Pulmonary artery endothelial cell (primary cell): ENCODE data around the gene SLC22A12. TPM values are rescaled to one million over a fixed set of nuclear protein-coding genes. Genes with fewer than 3 reads are reported as not detected.

Experiments
- DNase-seq: peaks from one replicate; pipeline ENCODE4 v3.0.0-alpha.2; 2011; ENCODE audit warnings: low read depth, low spot score
- total RNA-seq: library from RNA; depleted of rRNA; stranded (reverse); fragments of >200 nt; gene quantifications from 2 replicates; pipeline ENCODE4 v1.2.3, GENCODE V29; 2014

Gene SLC22A12
- total RNA-seq, 1 donor from 2014 or later = not detected

DNA sequence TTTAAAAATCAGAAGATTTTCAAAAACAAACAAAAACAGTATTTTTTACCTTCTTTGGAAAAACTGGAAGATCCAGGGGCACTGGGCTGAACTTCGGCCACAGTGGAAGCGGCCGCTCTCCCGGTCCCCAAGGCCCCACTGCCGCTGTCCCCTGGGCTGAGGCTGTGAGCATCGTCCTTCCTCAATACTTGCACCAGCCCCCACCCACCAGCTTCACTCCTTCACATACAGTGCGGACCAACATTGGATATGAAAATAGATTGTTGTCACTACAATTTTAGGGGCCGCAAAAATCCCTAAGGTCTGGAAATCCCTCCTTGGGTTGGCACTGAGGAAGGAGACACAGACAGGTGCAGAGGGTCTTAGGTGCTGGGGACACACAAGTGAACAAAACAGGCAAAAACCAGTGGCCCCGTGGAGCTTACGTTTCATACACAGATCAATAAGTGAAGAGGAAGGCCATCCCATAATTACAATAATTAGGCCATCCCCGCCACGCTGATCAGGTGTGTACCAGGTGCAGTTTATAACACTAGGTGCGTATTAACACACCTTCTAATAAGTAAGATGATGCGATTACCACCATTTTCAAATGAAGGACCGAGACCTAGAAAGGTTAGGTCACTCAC, 28.2 kb upstream of the SLC22A12 start:
- DNase-seq = no peak

DNA sequence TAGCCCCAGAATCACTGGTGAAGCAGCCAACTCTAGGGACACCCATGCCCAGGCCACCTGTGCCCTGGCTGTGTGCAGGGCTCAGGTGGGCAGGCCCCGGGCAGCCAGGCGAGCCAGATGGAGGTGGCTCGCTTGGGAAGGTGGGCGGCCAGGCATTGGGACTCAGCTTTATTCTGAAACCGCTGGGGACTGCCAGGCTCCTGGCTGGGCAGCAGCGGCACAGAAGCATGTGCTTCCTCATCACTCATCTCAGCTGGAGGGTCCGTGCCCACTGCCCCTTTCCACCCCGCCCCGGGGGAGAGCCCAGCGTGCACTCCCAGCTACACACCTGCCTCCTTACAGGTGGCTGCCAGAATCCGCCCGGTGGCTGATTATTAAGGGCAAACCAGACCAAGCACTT, 27.1 kb upstream of the SLC22A12 start:
- no peak for DNase-seq

DNA sequence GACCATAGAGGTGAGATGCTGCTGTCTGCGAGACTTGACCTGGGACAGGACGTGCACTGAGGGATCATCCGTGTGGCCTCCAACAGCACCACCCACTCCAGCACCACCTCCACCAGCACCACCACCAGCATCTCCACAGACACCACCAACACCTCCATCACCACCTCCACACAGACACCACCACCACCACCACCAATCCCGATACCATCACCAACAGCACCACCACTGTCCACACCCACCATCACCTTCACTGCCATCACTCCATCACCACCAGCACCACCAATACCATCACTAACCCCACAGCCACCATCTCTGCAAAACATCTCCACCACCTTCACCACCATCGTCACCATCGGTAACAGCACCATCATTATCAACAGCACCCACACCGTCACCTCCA, 26.6 kb upstream of the SLC22A12 start:
- no peak for DNase-seq

DNA sequence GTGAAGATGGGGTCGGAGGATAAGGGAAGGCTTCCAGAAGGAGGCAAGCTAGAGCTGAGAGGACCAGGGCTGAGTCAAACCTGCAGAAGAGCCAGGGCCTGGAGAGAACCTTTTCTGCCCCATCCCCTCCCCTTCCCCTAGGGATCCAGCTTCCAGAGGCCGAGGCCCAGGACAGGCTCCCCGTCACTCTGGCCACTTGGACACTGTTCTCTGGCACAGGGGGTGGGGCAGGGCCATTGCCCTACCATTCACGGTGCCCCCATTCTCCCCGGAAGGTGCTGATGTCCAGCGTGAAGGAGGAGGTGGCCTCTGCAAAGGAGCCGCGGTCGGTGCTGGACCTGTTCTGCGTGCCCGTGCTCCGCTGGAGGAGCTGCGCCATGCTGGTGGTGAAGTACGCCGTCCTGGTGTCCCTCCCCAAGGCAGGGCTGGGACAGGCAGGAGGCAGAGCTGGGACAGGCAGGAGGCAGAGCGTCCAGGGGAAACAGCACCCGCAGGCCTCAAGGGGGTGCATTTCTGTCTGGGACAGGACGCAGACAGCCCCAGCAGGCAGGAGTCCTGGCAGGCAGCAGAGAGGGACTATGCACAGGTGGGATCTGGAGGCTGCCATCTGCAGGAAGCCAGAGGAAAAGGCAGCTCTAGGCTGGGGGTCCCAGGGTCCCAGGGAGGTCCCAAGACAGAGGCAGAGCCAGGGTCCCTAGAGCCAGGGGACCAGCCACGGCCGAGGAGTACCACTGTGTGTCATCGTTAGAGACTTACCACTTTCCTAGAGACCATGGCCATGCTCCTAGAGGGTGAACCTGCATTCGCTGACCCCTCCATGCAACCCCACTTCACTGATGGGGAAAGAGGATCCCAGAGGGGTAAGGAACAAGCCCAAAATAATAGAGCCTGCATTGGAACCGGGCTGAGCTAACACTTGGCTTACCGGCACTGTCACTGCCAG, 25.8 kb upstream of the SLC22A12 start:
- no peak for DNase-seq

DNA sequence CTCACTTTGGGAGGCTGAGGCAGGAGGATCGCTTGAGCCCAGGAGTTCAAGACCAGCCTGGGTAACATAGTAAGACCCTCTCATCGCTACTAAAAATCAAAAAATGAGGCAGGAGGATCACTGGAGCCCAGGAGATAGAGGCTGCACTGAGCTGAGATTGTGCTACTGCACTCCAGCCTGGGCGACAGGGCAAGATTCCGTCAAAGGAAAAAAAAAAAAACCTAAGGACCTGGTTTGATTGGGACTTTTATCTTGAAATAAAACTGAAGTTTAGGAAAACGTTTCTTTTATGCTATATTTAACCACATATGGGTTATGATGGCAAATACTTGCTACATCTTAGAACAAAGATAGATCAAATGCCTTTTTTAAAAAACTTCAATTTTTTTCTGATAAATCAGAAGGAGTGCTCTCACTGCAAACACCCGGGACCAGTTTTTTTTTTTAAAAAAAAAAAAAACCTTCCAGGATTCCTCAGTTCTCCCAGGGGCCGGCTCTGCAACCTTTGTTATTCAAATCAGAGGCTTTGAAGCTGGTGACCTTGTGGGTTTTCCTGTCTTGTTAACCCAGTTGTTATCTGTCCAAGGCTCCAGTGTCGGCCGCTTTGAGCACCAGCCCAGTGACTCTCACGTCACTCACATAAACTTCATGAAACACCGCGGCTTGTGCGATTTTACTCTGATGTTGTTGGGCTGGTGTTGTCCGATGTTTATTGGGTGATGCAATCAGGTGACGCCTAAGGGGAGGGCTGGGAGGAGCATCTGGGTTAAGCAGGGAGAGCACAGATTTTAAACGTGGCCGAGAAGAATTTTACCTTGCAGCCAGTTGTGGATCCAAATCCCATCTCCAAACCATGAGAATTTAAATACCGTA, 24.7 kb upstream of the SLC22A12 start:
- no peak for DNase-seq

DNA sequence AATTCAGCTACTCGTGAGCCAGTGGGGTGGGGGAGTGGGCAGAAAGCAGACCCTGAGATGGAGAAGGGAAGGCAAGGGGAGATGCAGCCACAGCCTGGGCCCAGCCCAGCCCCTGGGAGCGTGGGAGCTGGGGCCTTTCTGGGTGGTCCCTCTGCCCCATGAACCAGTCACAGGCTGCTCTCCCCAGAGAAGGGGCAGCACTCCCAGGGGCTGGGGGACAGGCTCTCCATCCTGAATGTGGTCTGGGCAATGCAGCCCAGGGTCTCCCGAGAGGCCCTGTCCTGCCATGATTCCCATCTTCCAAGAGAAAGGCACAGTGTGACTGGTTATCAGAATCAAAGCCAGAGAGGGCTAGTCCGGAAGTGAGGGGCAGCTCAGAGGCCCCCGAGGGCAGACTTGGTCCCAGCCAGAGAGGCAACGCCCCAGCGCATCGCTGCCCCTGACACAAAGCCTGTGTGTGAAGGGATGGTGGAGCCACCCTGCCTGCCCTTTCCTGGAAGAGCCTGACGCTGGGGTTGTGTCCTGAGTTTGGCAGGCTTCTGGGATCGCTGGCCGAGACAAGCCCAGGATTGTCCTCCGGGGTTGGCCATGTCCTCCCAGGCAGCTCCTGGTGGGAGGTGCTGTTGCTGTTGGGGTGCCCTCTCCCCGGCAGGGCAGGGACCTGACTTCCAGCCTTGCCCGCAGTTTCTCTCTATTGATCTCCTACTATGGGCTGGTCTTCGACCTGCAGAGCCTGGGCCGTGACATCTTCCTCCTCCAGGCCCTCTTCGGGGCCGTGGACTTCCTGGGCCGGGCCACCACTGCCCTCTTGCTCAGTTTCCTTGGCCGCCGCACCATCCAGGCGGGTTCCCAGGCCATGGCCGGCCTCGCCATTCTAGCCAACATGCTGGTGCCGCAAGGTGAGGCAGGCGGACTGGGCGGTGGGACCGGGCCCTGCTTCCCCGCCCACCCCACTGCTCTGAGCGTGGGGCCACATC, 23.8 kb upstream of the SLC22A12 start:
- no peak for DNase-seq

DNA sequence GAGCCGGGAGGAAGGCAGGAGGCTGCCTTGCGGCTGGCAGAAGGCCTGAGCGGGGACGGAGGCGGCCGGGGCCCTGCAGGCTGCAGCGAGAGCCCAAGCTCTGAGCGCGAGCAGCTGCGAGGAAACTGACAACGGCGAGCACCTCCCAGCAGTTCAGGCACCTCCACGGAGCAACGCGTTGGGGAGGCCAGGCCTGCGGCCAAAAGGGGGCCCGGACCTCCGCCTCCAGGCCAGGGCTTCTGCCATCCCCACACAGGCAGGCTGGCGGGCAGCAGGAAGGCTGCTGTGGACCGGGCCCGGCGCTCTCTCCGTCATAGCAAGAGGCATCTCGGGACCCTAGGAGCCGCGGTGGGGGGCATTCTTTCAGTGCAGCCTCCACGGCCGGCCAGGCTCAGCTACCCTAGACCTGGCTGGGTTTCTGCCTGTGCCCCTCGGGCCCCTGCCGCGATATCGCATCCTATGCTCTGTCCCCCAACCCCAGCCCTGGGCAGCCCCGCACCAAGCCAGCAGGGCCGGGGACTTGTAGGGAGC, 22.9 kb upstream of the SLC22A12 start:
- no peak for DNase-seq

DNA sequence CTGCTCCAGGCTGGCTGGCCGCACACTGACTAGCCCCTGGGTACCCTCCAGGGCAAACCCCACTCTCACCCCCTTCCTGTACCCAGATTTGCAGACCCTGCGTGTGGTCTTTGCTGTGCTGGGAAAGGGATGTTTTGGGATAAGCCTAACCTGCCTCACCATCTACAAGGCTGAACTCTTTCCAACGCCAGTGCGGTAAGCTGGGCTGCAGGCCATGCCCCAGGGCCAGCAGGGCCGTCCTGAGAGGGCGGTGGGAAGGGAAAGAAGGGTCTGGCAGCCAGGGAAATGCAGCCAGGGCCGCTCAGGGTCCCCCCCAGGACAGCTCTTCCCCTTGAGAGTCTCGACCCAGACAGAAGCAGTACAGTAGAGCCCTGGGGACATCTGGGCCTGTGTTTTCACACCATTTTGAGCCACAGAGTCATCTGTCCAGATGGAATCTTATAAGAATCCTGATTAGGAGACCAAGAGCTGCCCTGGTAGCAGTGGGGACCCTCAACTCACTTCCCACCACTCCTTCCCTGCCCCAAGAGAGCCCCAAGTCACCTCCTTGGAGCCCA, 22.4 kb upstream of the SLC22A12 start:
- no peak for DNase-seq

DNA sequence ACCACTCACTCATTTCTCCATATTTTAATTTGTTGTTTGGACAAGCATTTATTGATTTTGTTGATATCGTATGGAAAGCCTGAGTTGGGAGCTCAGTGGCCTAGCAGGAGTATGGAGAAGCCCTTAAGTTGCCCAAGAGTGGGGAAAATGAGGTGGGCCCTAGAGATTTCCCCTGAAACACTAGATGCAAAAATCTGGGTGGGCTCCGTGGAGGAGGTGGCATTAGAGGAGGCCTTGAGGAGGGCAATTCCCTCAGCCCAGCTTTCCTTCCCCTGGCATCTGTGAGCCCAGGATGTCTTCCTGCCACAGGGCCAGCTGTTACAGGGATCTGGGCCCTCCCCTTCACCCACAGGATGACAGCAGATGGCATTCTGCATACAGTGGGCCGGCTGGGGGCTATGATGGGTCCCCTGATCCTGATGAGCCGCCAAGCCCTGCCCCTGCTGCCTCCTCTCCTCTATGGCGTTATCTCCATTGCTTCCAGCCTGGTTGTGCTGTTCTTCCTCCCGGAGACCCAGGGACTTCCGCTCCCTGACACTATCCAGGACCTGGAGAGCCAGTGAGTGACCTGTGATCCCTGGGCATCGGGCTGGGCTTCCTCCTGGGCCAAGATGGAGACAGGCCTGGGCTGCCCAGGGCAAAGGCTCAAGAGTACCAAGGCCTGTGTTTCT, 21.6 kb upstream of the SLC22A12 start:
- DNase-seq = no peak

DNA sequence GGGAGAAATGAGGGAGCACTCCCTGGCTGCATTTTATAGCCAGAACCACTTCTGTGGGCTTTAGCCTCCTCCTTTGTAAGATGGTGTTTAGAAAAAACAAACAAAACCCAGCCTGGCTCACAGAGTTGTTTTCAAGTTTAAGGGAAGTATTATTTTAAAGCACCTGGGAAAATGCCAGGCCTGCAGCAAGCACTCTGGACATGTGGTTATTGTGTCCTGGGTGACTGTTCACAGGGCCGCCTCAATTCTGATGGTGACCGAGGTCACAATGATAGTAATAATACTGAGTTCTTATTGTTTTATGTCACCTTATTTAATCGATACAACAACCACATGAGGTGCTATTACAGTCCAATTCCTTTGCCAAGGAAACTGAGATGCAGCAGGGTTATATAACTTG, 20.7 kb upstream of the SLC22A12 start:
- DNase-seq = no peak

DNA sequence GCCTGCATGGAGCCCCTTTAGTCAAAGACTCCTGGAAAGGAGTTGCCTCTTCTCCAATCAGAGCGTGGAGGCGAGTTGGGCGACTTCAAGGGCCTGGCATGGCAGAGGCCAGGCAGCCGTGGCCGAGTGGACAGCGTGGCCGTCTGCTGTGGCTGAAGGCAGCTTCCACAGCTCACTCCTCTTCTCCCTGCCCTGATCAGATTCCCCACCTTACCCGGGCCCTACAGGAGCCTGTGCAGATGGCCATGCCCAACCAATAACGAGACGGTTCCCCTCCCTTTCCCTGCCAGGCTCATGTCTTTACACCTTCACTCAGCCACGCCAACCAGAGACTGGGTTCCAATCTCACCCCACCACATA, 20.0 kb upstream of the SLC22A12 start:
- DNase-seq = no peak

DNA sequence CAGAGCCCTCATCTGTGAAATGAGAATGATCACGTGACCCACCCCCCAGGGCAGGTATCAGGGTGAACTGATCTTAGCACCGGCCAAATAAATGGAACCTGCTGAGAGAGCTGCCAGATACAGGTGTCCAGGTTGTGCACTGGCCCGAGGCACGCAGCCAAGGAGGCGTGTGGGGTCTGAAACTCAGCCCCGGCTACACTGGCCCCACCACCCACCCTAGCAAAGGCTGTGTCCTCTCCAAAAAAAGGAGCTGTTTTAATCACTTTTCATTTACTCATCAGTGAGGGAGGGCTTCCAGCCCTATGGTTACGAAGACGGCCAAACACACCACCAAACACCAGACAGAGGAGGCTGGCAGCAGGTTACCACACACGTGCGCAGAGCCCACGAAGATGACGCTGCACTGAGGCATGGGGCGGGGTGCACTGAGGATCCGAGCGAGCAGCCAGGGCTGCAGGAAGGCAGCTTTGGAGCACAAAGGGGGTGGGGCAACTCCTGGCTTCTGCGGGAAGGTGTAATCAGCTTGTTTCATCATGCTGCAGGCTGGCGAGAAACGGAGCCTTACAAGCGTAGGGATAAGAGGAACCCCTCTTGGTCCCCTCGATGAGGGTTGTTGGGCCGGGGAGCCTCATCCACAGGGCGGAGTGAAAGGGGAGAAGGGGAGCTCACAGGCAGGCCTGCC, 19.5 kb upstream of the SLC22A12 start:
- no peak for DNase-seq

DNA sequence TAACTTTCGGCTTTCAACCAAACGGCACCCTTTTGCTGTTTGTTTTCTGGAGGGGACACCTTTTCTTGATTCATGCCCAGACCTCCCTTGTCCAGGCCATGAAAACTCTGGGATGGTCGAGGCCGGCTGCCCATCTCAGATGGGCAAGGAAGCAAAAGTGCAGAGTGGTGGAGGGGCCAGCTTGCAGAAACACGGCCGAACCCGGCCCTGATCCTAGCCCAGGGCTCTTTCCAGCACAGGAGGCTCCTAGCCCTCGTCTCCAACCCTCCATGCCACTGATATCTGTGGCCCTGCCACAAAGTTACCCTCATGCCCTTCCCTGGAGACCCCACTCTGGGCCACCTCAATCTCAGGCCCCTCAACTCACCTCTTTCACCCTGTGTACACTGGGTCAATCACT, 18.9 kb upstream of the SLC22A12 start:
- DNase-seq = no peak

DNA sequence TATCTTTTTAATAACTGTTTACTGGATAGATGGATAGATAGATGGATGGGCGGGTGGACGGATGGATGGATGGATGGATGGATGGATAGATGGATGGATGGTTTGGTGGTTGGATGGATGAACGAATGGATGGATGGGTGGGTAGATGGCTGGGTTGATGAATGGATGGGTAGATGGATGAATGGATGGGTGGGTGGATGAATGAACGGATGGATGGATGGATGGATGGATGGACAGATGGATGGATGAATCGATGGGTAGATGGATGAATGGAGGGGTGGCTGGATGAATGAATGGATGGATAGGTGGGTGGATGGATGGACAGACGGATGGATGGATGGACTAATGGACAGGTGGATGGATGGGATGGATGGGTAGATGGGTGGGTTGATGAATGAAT, 13.8 kb upstream of the SLC22A12 start:
- DNase-seq = no peak

DNA sequence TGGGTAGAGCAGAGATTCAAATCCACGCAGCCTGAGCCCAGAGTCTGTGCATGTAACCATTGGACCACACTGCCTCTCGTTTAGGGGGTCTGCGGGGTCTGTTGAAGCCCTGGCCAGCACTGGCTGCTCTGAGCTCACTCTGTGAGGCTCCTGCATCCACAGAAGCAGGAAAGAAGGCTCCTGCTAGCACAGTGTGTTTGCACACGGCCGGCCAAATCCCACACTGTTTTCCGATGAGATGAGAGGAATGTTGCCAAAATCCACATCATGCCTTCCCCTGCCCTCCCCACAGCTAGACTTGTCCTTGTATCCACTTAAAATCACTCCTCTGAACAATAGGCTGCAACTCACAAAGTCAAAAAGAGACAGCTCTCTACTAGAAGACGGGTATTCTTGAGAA, 10.6 kb upstream of the SLC22A12 start:
- DNase-seq = no peak

DNA sequence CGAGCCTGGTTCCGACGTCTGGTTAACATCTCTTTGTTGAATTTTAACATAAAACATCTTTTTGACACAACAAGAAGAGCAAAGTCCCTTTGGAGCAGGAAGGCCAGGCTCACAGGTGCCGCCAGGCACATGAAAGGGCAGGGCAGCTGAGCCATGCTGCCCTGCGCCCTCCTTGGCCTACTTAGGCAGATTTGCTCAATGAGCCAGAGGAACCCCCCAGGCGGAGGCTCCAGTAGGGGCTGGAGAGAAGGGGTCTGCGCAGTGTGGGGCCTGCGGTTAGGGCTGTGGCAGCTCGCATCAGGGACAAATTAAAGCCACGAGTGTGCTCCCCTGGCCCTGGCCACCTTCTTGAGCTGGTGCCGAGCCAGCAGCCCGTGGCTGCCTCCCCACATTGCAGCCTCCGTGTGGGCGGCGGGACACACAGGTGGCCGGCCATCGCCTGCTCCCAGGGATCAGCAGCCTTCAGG, 9.9 kb upstream of the SLC22A12 start:
- no peak for DNase-seq

DNA sequence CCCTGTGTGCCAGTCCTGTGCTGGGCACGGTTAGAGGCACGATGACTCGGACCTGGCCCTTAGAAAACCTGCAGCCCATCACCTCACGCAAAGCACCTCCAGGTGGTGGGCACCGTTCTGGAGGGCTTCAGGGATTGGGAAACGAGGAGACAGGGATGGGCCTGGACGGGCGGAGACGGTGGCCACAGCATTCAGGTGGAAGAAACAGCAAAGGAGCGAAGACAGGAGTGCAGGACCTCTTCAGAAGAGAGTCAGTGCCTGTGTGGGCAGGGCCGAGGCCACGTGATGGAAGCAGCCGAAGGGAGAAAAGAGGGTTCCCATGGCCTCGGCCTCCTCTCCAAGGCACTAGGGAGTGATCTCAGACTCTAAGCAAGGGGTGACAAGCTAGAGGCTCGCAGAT, 8.1 kb upstream of the SLC22A12 start:
- DNase-seq = no peak

DNA sequence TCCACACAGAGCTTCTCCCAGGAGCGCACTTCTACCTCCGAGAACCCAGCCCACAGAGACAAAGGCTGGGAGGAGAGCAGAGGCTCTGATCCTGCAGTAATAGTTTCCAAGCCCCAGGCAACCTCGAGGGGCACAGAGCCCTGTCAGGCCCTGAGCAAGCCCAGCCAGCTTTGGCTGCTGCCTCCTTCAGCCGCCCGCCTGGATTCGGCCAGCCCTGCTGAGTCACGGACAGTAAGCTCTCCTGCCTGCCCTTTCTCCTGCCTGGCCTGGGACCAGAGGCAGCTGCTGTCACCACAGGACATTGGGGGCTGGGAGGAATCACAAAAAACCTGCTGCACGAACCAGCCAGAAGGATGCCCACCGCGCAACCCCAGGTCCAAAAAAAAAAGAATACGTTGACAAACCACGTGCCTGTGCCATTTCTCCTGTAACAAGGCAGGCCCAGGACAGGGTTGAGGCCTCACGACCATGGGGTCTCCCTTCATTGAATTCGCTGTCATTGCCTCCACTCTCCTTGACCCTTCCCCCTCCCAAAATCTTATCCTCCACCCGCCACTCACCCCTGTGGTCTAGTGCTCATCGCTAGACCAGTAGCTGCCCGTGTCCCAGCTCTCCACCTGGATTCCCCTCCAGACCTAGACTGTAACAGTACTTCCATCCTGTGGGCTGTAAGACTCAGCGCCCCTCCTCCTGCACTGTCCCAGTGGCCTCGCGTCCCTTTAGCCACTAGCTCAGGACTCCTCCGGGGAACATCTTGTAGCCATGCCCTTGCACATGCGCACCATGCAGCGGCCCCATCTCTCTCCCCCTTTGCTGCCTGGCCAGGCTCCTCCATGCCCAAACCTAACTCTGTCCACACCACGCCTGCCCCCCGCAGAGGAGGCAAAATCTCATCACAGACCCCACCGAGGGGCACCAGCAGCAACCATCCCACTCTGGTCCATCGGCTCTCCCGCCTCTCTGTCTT, 7.4 kb upstream of the SLC22A12 start:
- DNase-seq = no peak
